Hepatocyte (in vitro differentiated cells): ENCODE data around the gene RUSC1.

Experiments
- CTCF ChIP-seq: fragments of 200-600 bp; sonication (generic); IDR thresholded peaks from 2 replicates; pipeline ENCODE4 v1.5.1; 2016; ENCODE audit warnings: antibody characterized with exemption, mild to moderate bottlenecking; ENCODE audit not compliant: poor library complexity
- EZH2 ChIP-seq: fragments of 200-600 bp; sonication (generic); IDR thresholded peaks from 2 replicates; pipeline ENCODE4 v1.6.1; 2016; ENCODE audit warnings: antibody characterized with exemption, mild to moderate bottlenecking, borderline replicate concordance
- EZH2phosphoT487 ChIP-seq: fragments of 200-600 bp; sonication (generic); IDR thresholded peaks from one replicate; pipeline ENCODE4 v1.6.1; 2018; ENCODE audit warnings: antibody characterized with exemption, mild to moderate bottlenecking, low read depth, moderate library complexity; ENCODE audit not compliant: unreplicated experiment, severe bottlenecking

GRCh38 chr1:155326020-155326526, 5.4 kb downstream of the RUSC1 start:
- TF ChIP-seq CTCF (no peak), EZH2phosphoT487 (no peak), EZH2 (no peak)
